K562 (cell line): ENCODE measurements around the gene BCAR3. TPM values are rescaled to one million over a fixed set of nuclear protein-coding genes. Genes with fewer than 3 reads are reported as not detected.
A peak's percentile ranks its signal among the peaks of the same experiment; 100 is the strongest.

Experiments used
- CBX3 ChIP-seq, 2 experiments: IDR thresholded peaks; 1 replicate in 1 of 2; 2 replicates in 1 of 2; pipeline ENCODE4 v1.6.1; 2012; ENCODE audit warnings: inconsistent platforms in 2 of 2, low read length in 2 of 2, borderline replicate concordance in 1 of 2, control low read depth in 1 of 2
- HIVEP1 ChIP-seq: fragments of 250-450 bp; sonication (Bioruptor Pico); IDR thresholded peaks from 2 replicates; pipeline ENCODE4 v1.4.0; 2020; ENCODE audit warnings: mild to moderate bottlenecking
- MCM5 ChIP-seq: fragments of 450-650 bp; IDR thresholded peaks from 2 replicates; pipeline ENCODE4 v1.6.1; 2016; ENCODE audit warnings: low read depth
- MECOM ChIP-seq: fragments of 250-450 bp; sonication (Bioruptor Pico); IDR thresholded peaks from 2 replicates; pipeline ENCODE4 v1.8.0; 2022; ENCODE audit warnings: inconsistent platforms
- MEF2D ChIP-seq: conservative IDR thresholded peaks from 2 replicates; pipeline ENCODE4 v1.6.1; 2016; ENCODE audit warnings: low read depth, missing genetic modification characterization, missing compliant biosample characterization
- MEIS2 ChIP-seq: fragments of 450-650 bp; IDR thresholded peaks from 2 replicates; pipeline ENCODE4 v1.6.1; 2014; ENCODE audit warnings: mild to moderate bottlenecking; ENCODE audit not compliant: partially characterized antibody
- NCOR1 ChIP-seq: fragments of 450-650 bp; IDR thresholded peaks from 2 replicates; pipeline ENCODE4 v1.6.1; 2016; ENCODE audit warnings: mild to moderate bottlenecking, moderate library complexity
- PHF20 ChIP-seq: fragments of 450-650 bp; IDR thresholded peaks from 2 replicates; pipeline ENCODE4 v1.6.1; 2018; ENCODE audit not compliant: partially characterized antibody
- PHF21A ChIP-seq: fragments of 450-650 bp; IDR thresholded peaks from 2 replicates; pipeline ENCODE4 v1.6.1; 2017; ENCODE audit warnings: low read depth, borderline replicate concordance
- PHTF2 ChIP-seq: fragments of 250-450 bp; sonication (Bioruptor Pico); IDR thresholded peaks from 2 replicates; pipeline ENCODE4 v1.5.0; 2021; ENCODE audit warnings: mild to moderate bottlenecking
- POLR3A ChIP-seq: IDR thresholded peaks from 2 replicates; pipeline ENCODE4 v1.6.1; 2011; ENCODE audit warnings: borderline replicate concordance, mild to moderate bottlenecking, moderate library complexity; ENCODE audit not compliant: insufficient read length, insufficient read depth; ENCODE audit errors: extremely low read depth
- SAFB ChIP-seq: fragments of 200-400 bp; formaldehyde crosslinking; IDR thresholded peaks from 2 replicates; pipeline ENCODE4 v1.6.1; 2017; ENCODE audit warnings: low read depth, low read length, borderline replicate concordance
- TRIM25 ChIP-seq: fragments of 450-650 bp; IDR thresholded peaks from 2 replicates; pipeline ENCODE4 v1.7.0; 2016; ENCODE audit warnings: borderline replicate concordance
- ZC3H4 ChIP-seq: sonication (generic); formaldehyde crosslinking; IDR thresholded peaks from 2 replicates; pipeline ENCODE4 v1.9.0; 2021; ENCODE audit warnings: missing genetic modification reagents, borderline replicate concordance
- ZMIZ1 ChIP-seq, 2 experiments: fragments of 150-350 bp in 1 of 2; IDR thresholded peaks; 2 replicates each; pipeline ENCODE4 v1.6.1; 2012 to 2016; ENCODE audit warnings: low read depth in 2 of 2, low read length in 2 of 2, mild to moderate bottlenecking in 1 of 2, moderate library complexity in 1 of 2
- ZNF511 ChIP-seq: sonication (generic); formaldehyde crosslinking; IDR thresholded peaks from 2 replicates; pipeline ENCODE4 v1.8.0; 2022; ENCODE audit warnings: mild to moderate bottlenecking, missing genetic modification reagents
- ZNF518B ChIP-seq: fragments of 250-450 bp; sonication (Bioruptor Pico); IDR thresholded peaks from 2 replicates; pipeline ENCODE4 v1.5.0; 2021; ENCODE audit warnings: mild to moderate bottlenecking, moderate library complexity
- polyA plus RNA-seq, 8 experiments: library from polyadenylated mRNA; depleted of rRNA in 4 of 8; stranded (reverse) in 5 of 8; unstranded in 3 of 8; fragments of >200 nt; fragmentation: Nextera tagmentation in 2 of 8; fragmentation: Illumina TruSeq in 1 of 8; extraction: Ambion mirVana in 2 of 8; extraction: Trizol in 1 of 8; gene quantifications; 2 replicates each; pipeline versions ENCODE4 v1.2.1 to v1.2.3, GENCODE V29; 2011 to 2014; ENCODE audit warnings: inconsistent platforms in 1 of 8, missing spikeins in 1 of 8
- total RNA-seq, 7 experiments: library from RNA; depleted of rRNA in 6 of 7; stranded (reverse); fragments of >200 nt in 6 of 7; fragmentation: Illumina TruSeq in 2 of 7; extraction: Trizol in 2 of 7; gene quantifications; 2 replicates each; pipeline versions ENCODE4 v1.2.1 to v1.2.3, GENCODE V29; 2011 to 2021; ENCODE audit warnings: low replicate concordance in 1 of 7

The BCAR3 gene
- total and polyA plus RNA-seq, 9 of the 15 experiments (the other 6 are each of a cell fraction or from before 2014, with no cell fraction given): 1.8 to 6.3 (median 3.8) TPM

GRCh38 chr1:93552741-93553455 is 128.7 kb downstream of the BCAR3 start (continued):
- TF ChIP-seq ZNF518B (no peak), ZMIZ1 (IDR thresholded peaks at IDR 0.05; ENCODE audit: low read depth in 2 of 2, low read length in 2 of 2) (no peak), MCM5 (no peak), PHF21A (no peak), ZNF511 (CRISPR knock-in tag) (no peak), MEIS2 (peak; percentile 89), PHF20 (no peak), MECOM (no peak), PHTF2 (CRISPR knock-in tag) (no peak), NCOR1 (0 out of 2 replicates have a peak, but pooled peaks have one; percentile 10), ZC3H4 (no peak), SAFB (no peak), TRIM25 (no peak), HIVEP1 (CRISPR knock-in tag) (no peak), CBX3 (IDR thresholded peaks at IDR 0.05; ENCODE audit: borderline replicate concordance in 1 of 2, low read length in 2 of 2) (no peak), POLR3A (no peak), MEF2D (no peak)
